Measurements from ENCODE around the gene INSRR.

Gene INSRR

GRCh38 chr1:156822680-156823079 lies 36.2 kb downstream of the INSRR start:
- DNase-seq: no peak

GRCh38 chr1:156821801-156822200 lies 37.1 kb downstream of the INSRR start:
- peak; percentile 77 for DNase-seq

GRCh38 chr1:156816561-156817328 lies 42.2 kb downstream of the INSRR start, which contains the start of gene SH2D2A:
SH2D2A (minus strand) TSS chr1:156816848; CDS start chr1:156816708, 140 bp downstream.
- peak; percentile 96 for DNase-seq

- no peak for DNase-seq
Measured at GRCh38 chr1:156815961-156816422, 42.9 kb downstream of the INSRR start.

GRCh38 chr1:156815307-156815826 lies 43.5 kb downstream of the INSRR start:
- DNase-seq: no peak

- DNase-seq: peak; percentile 70
Measured at GRCh38 chr1:156814571-156815260, 44.2 kb downstream of the INSRR start.

- peak; percentile 87 for DNase-seq
Measured at GRCh38 chr1:156813750-156814570, 45.0 kb downstream of the INSRR start.

GRCh38 chr1:156813298-156813697 lies 45.6 kb downstream of the INSRR start:
- DNase-seq: no peak

- no peak for DNase-seq
Measured at GRCh38 chr1:156812293-156812990, 46.5 kb downstream of the INSRR start.

- DNase-seq: no peak
Measured at GRCh38 chr1:156811168-156811567, 47.7 kb downstream of the INSRR start.

- no peak for DNase-seq
Measured at GRCh38 chr1:156809711-156810366, 49.1 kb downstream of the INSRR start.

- DNase-seq: no peak
Measured at GRCh38 chr1:156809281-156809680, 49.6 kb downstream of the INSRR start.

- DNase-seq: no peak
Measured at GRCh38 chr1:156808186-156809030, 50.5 kb downstream of the INSRR start.

GRCh38 chr1:156807627-156808026 lies 51.3 kb downstream of the INSRR start:
- DNase-seq: no peak

GRCh38 chr1:156806512-156807440 lies 52.1 kb downstream of the INSRR start:
- no peak for DNase-seq

GRCh38 chr1:156805766-156806511 lies 53.0 kb downstream of the INSRR start:
- DNase-seq: no peak

GRCh38 chr1:156804572-156805243 lies 54.2 kb downstream of the INSRR start:
- DNase-seq: no peak

- no peak for DNase-seq
Measured at GRCh38 chr1:156804026-156804425, 54.9 kb downstream of the INSRR start.
